IMR-90 (cell line): ENCODE results near the gene CEP104. TPM values are rescaled to one million over a fixed set of nuclear protein-coding genes. Genes with fewer than 3 reads are reported as not detected.

Experiments used
- ATAC-seq: fragments of 200-7000 bp; cut with Tn5 transposase; 2 replicates; pipeline ENCODE4 v1.9.1; 2020; ENCODE audit warnings: low read depth, mild to moderate bottlenecking, moderate library complexity
- BruUV-seq: library from RNA; stranded (reverse); fragments of 400-500 nt; replicated peaks from 2 replicates; lab custom pipeline; 2021; lab: Mats Ljungman, UMichigan
- CTCF ChIA-PET: fragments of 300-600 bp; formaldehyde crosslinking; extraction: SDS; loops from one replicate; lab custom pipeline; 2021; ENCODE audit warnings: antibody characterized with exemption; lab: Yijun Ruan, JAX
- POLR2A ChIA-PET: fragments of 300-600 bp; sonication (Branson Sonifier 250); formaldehyde crosslinking; loops from one replicate; lab custom pipeline; 2022; ENCODE audit warnings: antibody characterized with exemption; ENCODE audit not compliant: unreplicated experiment; lab: Charles Lee
- DNase-seq: peaks from one replicate; pipeline ENCODE4 v3.0.0; 2013
- H2AFZ ChIP-seq: replicated peaks from 2 replicates; pipeline ENCODE3; 2013; ENCODE audit warnings: low read length, mild to moderate bottlenecking; ENCODE audit not compliant: poor library complexity
- H2AK5ac ChIP-seq: 2 replicates; pipeline ENCODE4 v1.6.1; 2013; ENCODE audit warnings: low read depth, low read length, inconsistent platforms
- H2AK9ac ChIP-seq: replicated peaks from 2 replicates; pipeline ENCODE3; 2013; ENCODE audit warnings: mild to moderate bottlenecking, low read depth, low read length, moderate library complexity; ENCODE audit not compliant: poor library complexity
- H2BK120ac ChIP-seq: 2 replicates; pipeline ENCODE4 v1.6.1; 2013; ENCODE audit warnings: low read depth, low read length, inconsistent platforms
- H2BK15ac ChIP-seq: 3 replicates; pipeline ENCODE4 v1.6.1; 2013; ENCODE audit warnings: low read depth, low read length, inconsistent platforms
- H2BK20ac ChIP-seq: 2 replicates; pipeline ENCODE4 v1.6.1; 2013; ENCODE audit warnings: low read depth, mild to moderate bottlenecking, inconsistent platforms, low read length, moderate library complexity
- H2BK5ac ChIP-seq: 2 replicates; pipeline ENCODE4 v1.6.1; 2013; ENCODE audit warnings: mild to moderate bottlenecking, low read depth, low read length, inconsistent platforms; ENCODE audit not compliant: poor library complexity, severe bottlenecking
- H3K14ac ChIP-seq: replicated peaks from 2 replicates; pipeline ENCODE4 v1.6.1; 2013; ENCODE audit warnings: low read depth, low read length, inconsistent platforms
- H3K18ac ChIP-seq: 2 replicates; pipeline ENCODE4 v1.6.1; 2013; ENCODE audit warnings: low read depth, low read length, control low read depth
- H3K23ac ChIP-seq: 2 replicates; pipeline ENCODE4 v1.6.1; 2013; ENCODE audit warnings: low read depth, low read length, inconsistent platforms
- H3K27ac ChIP-seq: 2 replicates; pipeline ENCODE4 v1.5.1; 2013; ENCODE audit warnings: mild to moderate bottlenecking, control low read depth, low read length; ENCODE audit not compliant: insufficient read depth
- H3K27me3 ChIP-seq: 2 replicates; pipeline ENCODE4 v1.6.1; 2013; ENCODE audit warnings: low read length; ENCODE audit not compliant: control insufficient read depth, insufficient read depth
- H3K36me3 ChIP-seq: 2 replicates; pipeline ENCODE4 v1.6.1; 2013; ENCODE audit warnings: low read length, mixed read lengths; ENCODE audit not compliant: control insufficient read depth, insufficient read depth
- H3K4ac ChIP-seq: 2 replicates; pipeline ENCODE4 v1.6.1; 2013; ENCODE audit warnings: low read depth, low read length, inconsistent platforms
- H3K4me1 ChIP-seq: 2 replicates; pipeline ENCODE4 v1.6.1; 2013; ENCODE audit warnings: low read length, mixed read lengths; ENCODE audit not compliant: control insufficient read depth, insufficient read depth
- H3K4me2 ChIP-seq: 2 replicates; pipeline ENCODE4 v1.6.1; 2013; ENCODE audit warnings: low read depth, mild to moderate bottlenecking, control low read depth, low read length, moderate library complexity
- H3K4me3 ChIP-seq: 2 replicates; pipeline ENCODE4 v1.5.1; 2013; ENCODE audit warnings: low read depth, mild to moderate bottlenecking, control low read depth, low read length, moderate library complexity; ENCODE audit not compliant: insufficient read depth
- H3K56ac ChIP-seq: 2 replicates; pipeline ENCODE4 v1.6.1; 2013; ENCODE audit warnings: low read length, inconsistent platforms; ENCODE audit not compliant: insufficient read depth; ENCODE audit errors: extremely low read depth
- H3K79me1 ChIP-seq, 2 experiments: 2 replicates each; pipeline ENCODE4 v1.6.1; 2013; ENCODE audit warnings: low read length in 2 of 2, inconsistent platforms in 1 of 2, low read depth in 1 of 2
- H3K9ac ChIP-seq: 2 replicates; pipeline ENCODE4 v1.6.1; 2013; ENCODE audit warnings: low read depth, low read length, control low read depth
- H3K9me1 ChIP-seq: 2 replicates; pipeline ENCODE4 v1.6.1; 2013; ENCODE audit warnings: low read length, inconsistent platforms; ENCODE audit not compliant: insufficient read depth
- H3K9me3 ChIP-seq: 2 replicates; pipeline ENCODE4 v1.6.1; 2013; ENCODE audit warnings: low read length; ENCODE audit not compliant: control insufficient read depth, insufficient read depth
- H4K20me1 ChIP-seq: 2 replicates; pipeline ENCODE4 v1.6.1; 2013; ENCODE audit warnings: low read length, inconsistent platforms; ENCODE audit not compliant: insufficient read depth
- H4K5ac ChIP-seq: 2 replicates; pipeline ENCODE4 v1.6.1; 2013; ENCODE audit warnings: mild to moderate bottlenecking, low read depth, low read length, control low read depth
- H4K8ac ChIP-seq, 2 experiments: 2 replicates each; pipeline ENCODE4 v1.6.1; 2013; ENCODE audit warnings: low read depth in 2 of 2, low read length in 2 of 2, control low read depth in 1 of 2, inconsistent platforms in 1 of 2
- H4K91ac ChIP-seq: 2 replicates; pipeline ENCODE4 v1.6.1; 2013; ENCODE audit warnings: low read depth, low read length, inconsistent platforms; ENCODE audit not compliant: insufficient read depth
- BHLHE40 ChIP-seq: fragments of 150-350 bp; IDR thresholded peaks from 2 replicates; pipeline ENCODE4 v1.6.1; 2016; ENCODE audit warnings: mild to moderate bottlenecking, low read depth, low read length
- CTCF ChIP-seq: conservative IDR thresholded peaks from 2 replicates; pipeline ENCODE4 v1.5.1; 2012; ENCODE audit warnings: mild to moderate bottlenecking, low read depth, low read length, improper control_type of control experiment
- MAZ ChIP-seq: IDR thresholded peaks from 2 replicates; pipeline ENCODE4 v1.6.1; 2012; ENCODE audit warnings: low read depth, mild to moderate bottlenecking, low read length, improper control_type of control experiment, moderate library complexity, borderline replicate concordance
- RCOR1 ChIP-seq: IDR thresholded peaks from 2 replicates; pipeline ENCODE4 v1.6.1; 2012; ENCODE audit warnings: mild to moderate bottlenecking, low read length, improper control_type of control experiment; ENCODE audit not compliant: insufficient replicate concordance
- RFX5 ChIP-seq: IDR thresholded peaks from 2 replicates; pipeline ENCODE4 v1.8.0; 2012; ENCODE audit warnings: low read depth, mild to moderate bottlenecking, low read length, moderate library complexity
- WGBS, 2 experiments: methylation state at CpG; one replicate each; pipeline versions ENCODE4 v1.1.5 to v1.1.7; 2013; ENCODE audit warnings: missing lambda C conversion rate in 2 of 2; ENCODE audit not compliant: insufficient read length in 1 of 2; ENCODE audit errors: extremely low coverage in 2 of 2; 5-methylcytosine and 5-hydroxymethylcytosine counted together
- dilution Hi-C: fragments of 300-500 bp; cut with HindIII; formaldehyde crosslinking; loops from one replicate; pipeline ENCODE4 v1.14.3; 2018; ENCODE audit warnings: low sequenced_read_pairs; ENCODE audit not compliant: unreplicated experiment
- in situ Hi-C: fragments of 300-500 bp; cut with MboI; formaldehyde crosslinking; loops from 3 replicates; pipeline ENCODE4 v1.14.3; 2019; ENCODE audit warnings: low sequenced_read_pairs, inconsistent platforms, mixed read lengths
- intact Hi-C: fragments of 100-400 bp; cut with micrococcal nuclease; formaldehyde crosslinking; loops from 2 replicates; pipeline ENCODE4 v1.10.0; 2022
- polyA plus RNA-seq, 3 experiments: library from polyadenylated mRNA; depleted of rRNA; stranded (reverse); fragments of >200 nt; gene quantifications; 2 replicates each; pipeline ENCODE4 v1.2.3, GENCODE V29; 2012; ENCODE audit warnings: low replicate concordance in 1 of 3
- total RNA-seq: library from RNA; depleted of rRNA; stranded (reverse); fragments of >200 nt; gene quantifications from 2 replicates; pipeline ENCODE4 v1.2.3, GENCODE V29; 2012

The CEP104 gene
- total and polyA plus RNA-seq, 2 of the 4 experiments (the other 2 are of a cell fraction), result 14.3 to 17.5 TPM

- intact Hi-C loops, result no loop called here
- H3K14ac ChIP-seq, result no peak overlapping the region
- H4K8ac ChIP-seq, result peak overlapping the region; percentile 37 to 74; a peak in 3 of 4 replicates
- DNase-seq (peak; percentile 59), ATAC-seq (peak; percentile 59)
- peak overlapping the region; percentile 55; the same call in 1 of the 2 replicates for H3K4me2 ChIP-seq
- H2BK20ac ChIP-seq, result no peak overlapping the region
- H2AFZ ChIP-seq, result peak overlapping the region; percentile 89
- ChIA-PET CTCF (interaction anchor here (1.2 kb wide), 1 partner anchor 80 kb away, joined by 3 read pairs; no protein-coding TSS in a partner anchor), POLR2A (no interaction called here)
- H3K9ac ChIP-seq, result no peak overlapping the region
- H2AK9ac ChIP-seq, result peak overlapping the region; percentile 52
- H2BK5ac ChIP-seq, result no peak overlapping the region
- 0 out of 2 replicates have a peak overlapping the region, but pooled peaks have one; percentile 16 for H4K5ac ChIP-seq
- WGBS, 2 experiments, result 49% methylated on average over 7 of the region's 27 CpGs; no CpG with 5 or more reads in 1 of the 2 experiments
- H2BK120ac ChIP-seq, result no peak overlapping the region
- no peaks in the 10 kb centered on the region for H3K79me1 ChIP-seq
- H3K4ac ChIP-seq, result no peak overlapping the region
- peaks cover 16% of the 10 kb centered on the region for H3K36me3 ChIP-seq
- H2AK5ac ChIP-seq, result no peak overlapping the region
- in situ Hi-C loops, result no loop called here
- no peak overlapping the region for H3K56ac ChIP-seq
- H4K20me1 ChIP-seq, result no peaks in the 10 kb centered on the region
- H3K9me1 ChIP-seq, result peaks cover 4% of the 10 kb centered on the region; the same call in 1 of the 2 replicates
- no peaks in the 10 kb centered on the region for H3K27me3 ChIP-seq
- peaks cover 18% of the 10 kb centered on the region for H3K4me1 ChIP-seq
- H3K4me3 ChIP-seq, result no peak overlapping the region
- dilution Hi-C loops, result no loop called here
- no peak overlapping the region for H4K91ac ChIP-seq
- no peak overlapping the region for H3K27ac ChIP-seq
- no TSS peak for BruUV-seq
- H3K23ac ChIP-seq, result no peak overlapping the region
- TF ChIP-seq MAZ (peak; percentile 12; the same call in 1 of the 2 replicates), CTCF (0 out of 2 replicates have a peak, but pooled peaks have one; percentile 9), RFX5 (no peak), RCOR1 (no peak), BHLHE40 (no peak)
- no peak overlapping the region for H2BK15ac ChIP-seq
- H3K9me3 ChIP-seq, result no peaks in the 10 kb centered on the region
- H3K18ac ChIP-seq, result no peak overlapping the region
Measured at GRCh38 chr1:3775490-3776230, 81.4 kb downstream of the CEP104 start.
